IgD-negative memory B cell (primary cell): ENCODE measurements around the gene ATAD1. TPM values are rescaled to one million over a fixed set of nuclear protein-coding genes. Genes with fewer than 3 reads are reported as not detected.
"Not testable (repeated sequence)": the region's sequence is repeated elsewhere in the genome, so short reads cannot be mapped to it uniquely, and the experiment has no call there.

Experiments used
- H3K27ac Mint-ChIP-seq, 3 donors: one replicate each; pipeline ENCODE4 v1.8.0; 2020 to 2022; ENCODE audit warnings: mild to moderate bottlenecking in 3 of 3, mixed read lengths in 3 of 3, moderate library complexity in 1 of 3
- H3K27me3 Mint-ChIP-seq: one replicate; pipeline ENCODE4 v1.8.0; 2021; ENCODE audit warnings: mixed read lengths
- H3K36me3 Mint-ChIP-seq: one replicate; pipeline ENCODE4 v1.8.0; 2020; ENCODE audit warnings: mild to moderate bottlenecking, mixed read lengths
- H3K4me1 Mint-ChIP-seq, 3 donors: one replicate each; pipeline ENCODE4 v1.8.0; 2020 to 2022; ENCODE audit warnings: mixed read lengths in 3 of 3, mild to moderate bottlenecking in 1 of 3
- H3K4me3 Mint-ChIP-seq, 4 donors: one replicate each; pipeline ENCODE4 v1.8.0; 2020 to 2022; ENCODE audit warnings: mild to moderate bottlenecking in 4 of 4, mixed read lengths in 4 of 4, moderate library complexity in 3 of 4
- H3K9me3 Mint-ChIP-seq, 3 donors: one replicate each; pipeline ENCODE4 v1.8.0; 2020 to 2021; ENCODE audit warnings: mixed read lengths in 3 of 3, mild to moderate bottlenecking in 1 of 3
- polyA plus RNA-seq: library from polyadenylated mRNA; unstranded; fragments of 300-500 nt; fragmentation: Illumina TruSeq; gene quantifications from one replicate; pipeline ENCODE4 v1.2.3, GENCODE V29; 2021

Gene ATAD1, protein sequence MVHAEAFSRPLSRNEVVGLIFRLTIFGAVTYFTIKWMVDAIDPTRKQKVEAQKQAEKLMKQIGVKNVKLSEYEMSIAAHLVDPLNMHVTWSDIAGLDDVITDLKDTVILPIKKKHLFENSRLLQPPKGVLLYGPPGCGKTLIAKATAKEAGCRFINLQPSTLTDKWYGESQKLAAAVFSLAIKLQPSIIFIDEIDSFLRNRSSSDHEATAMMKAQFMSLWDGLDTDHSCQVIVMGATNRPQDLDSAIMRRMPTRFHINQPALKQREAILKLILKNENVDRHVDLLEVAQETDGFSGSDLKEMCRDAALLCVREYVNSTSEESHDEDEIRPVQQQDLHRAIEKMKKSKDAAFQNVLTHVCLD
- polyA plus RNA-seq, result 31.9 TPM

DNA sequence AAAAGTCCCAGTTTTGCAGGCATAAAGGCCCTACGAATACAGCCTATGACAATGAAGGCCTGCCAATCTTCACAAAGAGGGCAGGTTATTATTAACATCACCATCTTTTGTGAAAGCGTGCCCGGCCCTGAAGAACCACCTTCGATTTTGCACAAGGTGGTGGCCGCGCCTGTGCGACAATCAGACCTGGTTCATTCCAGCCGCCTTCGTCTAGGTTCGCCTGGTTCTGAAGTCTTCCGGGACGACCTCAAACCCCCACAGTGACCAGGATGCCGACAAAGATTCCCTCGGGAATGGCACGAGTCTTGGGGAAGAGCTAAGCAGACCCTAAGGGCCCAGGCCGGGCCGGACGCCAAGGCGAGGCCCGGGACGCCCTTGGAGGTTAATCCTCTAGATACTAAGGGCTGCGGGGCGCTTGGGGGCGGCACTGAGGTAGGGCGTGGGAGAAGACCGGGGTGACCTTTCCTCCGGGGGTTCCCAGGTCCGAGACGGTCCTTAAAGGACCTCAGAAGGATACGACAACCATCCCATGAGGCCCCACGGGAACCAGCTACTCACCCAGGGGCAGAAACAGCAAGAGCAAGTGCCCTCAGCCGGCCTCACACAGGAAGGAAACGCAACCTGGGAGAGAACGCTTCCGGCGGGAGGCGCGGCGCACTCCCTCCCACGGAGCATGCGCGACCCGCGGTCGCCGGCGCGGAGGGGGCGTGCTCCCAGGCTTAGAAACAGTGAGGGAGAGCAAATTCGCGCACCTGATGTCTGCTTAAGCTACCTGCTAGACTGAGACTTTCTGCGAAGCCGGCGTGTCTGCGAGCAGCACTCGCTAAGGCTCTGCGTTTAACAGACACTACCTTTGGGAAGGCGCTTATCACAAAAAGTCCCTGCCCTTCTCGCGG, at the start of gene ATAD1:
Gene ATAD1 (minus strand): TSS at position 618 of the 896 bp plus-strand sequence. CDS start 3,627 bp downstream, outside the sequence.
- Mint-ChIP-seq H3K27ac (peak within 1 kb of the TSS; percentile 97 to 100 (median 98)), H3K4me1 (peaks cover 25 to 32% (median 26%) of the 10 kb centered on the region in 3 donors)

DNA sequence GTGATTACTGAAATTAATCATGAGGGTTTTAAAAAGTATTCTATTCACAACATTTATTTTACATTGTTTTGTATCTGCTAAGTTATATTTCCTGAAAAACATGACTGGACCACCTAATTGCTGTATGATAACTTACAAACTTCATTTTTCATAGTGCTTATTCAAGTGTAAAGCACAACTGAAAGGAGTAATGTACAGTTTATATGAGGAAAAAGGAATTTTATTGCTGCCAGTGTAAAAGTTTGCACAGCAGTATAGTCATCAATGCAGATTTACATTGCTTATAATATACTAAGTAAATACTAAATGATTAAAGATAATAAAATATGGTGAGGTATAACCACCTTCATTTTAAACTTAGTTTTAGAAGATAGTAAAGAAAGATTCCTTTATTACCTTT, 49.4 kb upstream of the ATAD1 start:
- Mint-ChIP-seq H3K27ac (peak overlapping the region in 1 of 3 donors; percentile 89), H3K4me3 (peak overlapping the region; percentile 95 to 98 (median 96)), H3K27me3 (no peaks in the 10 kb centered on the region), H3K4me1 (peaks cover 41 to 49% (median 43%) of the 10 kb centered on the region in 3 donors), H3K9me3 (no peaks in the 10 kb centered on the region), H3K36me3 (peaks cover 1% of the 10 kb centered on the region)

More for the DNA sequence above, at the start of gene ATAD1:
- Mint-ChIP-seq H3K36me3 (peaks cover 9% of the 10 kb centered on the region), H3K27me3 (no peaks in the 10 kb centered on the region), H3K4me3 (peak within 1 kb of the TSS; percentile 95 to 99 (median 97)), H3K9me3 (no peaks in the 10 kb centered on the region)

DNA sequence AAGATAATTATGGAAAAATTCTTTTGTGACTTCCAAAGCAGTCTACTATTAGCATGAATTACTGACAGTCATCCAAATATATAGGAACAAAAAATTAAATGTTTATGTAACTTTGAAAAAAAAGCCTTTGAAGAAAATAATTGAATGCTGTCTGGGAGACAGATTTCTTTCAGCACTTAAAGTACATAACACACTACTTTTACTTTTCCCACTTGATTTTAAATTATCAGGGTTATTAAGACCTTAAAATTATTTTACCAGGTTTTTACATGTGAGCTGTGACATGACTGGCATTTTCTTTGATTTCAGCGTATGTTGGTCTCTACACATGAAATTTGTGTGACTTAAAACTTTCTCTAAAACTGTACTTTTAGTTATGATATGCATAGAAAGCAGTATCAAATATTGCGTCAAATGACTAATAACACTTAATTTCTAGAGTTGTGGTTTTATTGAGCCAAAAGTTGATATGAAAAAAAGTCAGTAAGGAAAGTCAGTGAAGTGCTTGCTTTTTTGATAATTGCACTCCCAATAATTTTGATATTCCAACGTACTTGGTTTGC, 48.5 kb upstream of the ATAD1 start:
- Mint-ChIP-seq H3K4me1 (peaks cover 42 to 50% (median 43%) of the 10 kb centered on the region in 3 donors), H3K36me3 (no peaks in the 10 kb centered on the region), H3K27ac (peak overlapping the region in 2 of 3 donors; percentile 52 to 89), H3K27me3 (no peaks in the 10 kb centered on the region), H3K4me3 (peak overlapping the region; percentile 95 to 98 (median 96)), H3K9me3 (no peaks in the 10 kb centered on the region)

DNA sequence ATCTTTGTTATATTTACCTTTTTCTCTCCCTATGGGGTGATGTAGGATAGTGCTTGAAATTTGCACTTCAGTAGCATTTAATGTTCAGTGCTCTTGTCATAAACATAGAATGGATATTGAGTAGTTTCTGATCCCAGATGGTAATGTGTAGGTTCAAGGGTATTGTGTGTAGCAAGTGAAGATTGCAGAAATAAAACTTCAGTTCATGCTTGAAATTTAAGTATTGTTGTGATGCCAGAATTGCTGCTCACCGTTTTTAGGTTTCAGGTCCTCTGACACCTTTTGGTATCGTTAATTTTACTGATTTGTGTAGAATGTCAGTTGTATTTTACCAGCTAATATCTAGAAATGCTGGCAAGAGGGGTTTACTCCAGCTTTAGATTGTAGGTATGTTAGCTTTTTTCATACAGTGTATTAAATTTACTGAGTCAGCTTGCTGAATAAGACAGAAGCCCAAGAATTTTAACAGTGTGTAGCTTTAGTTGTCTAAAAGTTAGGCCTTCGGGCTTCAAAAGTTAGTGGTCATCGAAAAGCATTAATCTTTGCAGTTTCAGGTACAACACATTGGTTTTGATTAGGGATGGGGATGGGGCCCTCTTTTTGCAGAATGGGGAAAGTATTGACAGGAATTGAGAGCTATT, 47.3 kb upstream of the ATAD1 start:
- Mint-ChIP-seq H3K36me3 (no peaks in the 10 kb centered on the region), H3K4me1 (peaks cover 40 to 52% (median 46%) of the 10 kb centered on the region in 3 donors), H3K4me3 (peak overlapping the region; percentile 95 to 98 (median 96)), H3K27me3 (no peaks in the 10 kb centered on the region), H3K9me3 (no peaks in the 10 kb centered on the region), H3K27ac (peak overlapping the region; percentile 3 to 89 (median 73))

DNA sequence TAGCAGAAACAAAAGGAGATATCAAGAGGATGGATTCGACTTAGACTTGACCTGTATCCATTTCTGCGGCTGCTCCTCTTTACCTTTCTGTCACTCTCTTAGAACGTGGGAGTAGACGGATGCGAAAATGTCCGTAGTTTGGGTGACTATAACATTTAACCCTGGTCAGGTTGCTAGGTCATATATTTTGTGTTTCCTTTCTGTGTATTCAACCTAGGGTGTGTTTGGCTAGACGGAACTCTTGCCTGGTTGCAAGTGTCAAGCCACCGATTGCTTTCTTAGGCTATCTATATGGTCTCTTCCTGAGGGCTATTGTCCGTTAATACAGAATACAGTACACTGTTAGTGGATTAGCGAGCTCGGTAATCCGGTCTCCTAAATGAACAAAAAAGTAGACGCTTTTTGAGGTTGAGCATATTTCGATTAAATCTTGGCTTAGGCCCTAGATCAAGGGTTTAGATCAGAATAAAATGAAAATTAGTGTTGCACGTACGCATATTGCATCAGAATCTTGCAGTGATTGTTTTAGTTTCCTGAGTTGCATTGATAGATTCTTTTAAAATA, 46.6 kb upstream of the ATAD1 start:
- no peaks in the 10 kb centered on the region for H3K36me3 Mint-ChIP-seq
- peak overlapping the region; percentile 73 to 89 (median 88) for H3K27ac Mint-ChIP-seq
- peak overlapping the region; percentile 95 to 98 (median 96) for H3K4me3 Mint-ChIP-seq

DNA sequence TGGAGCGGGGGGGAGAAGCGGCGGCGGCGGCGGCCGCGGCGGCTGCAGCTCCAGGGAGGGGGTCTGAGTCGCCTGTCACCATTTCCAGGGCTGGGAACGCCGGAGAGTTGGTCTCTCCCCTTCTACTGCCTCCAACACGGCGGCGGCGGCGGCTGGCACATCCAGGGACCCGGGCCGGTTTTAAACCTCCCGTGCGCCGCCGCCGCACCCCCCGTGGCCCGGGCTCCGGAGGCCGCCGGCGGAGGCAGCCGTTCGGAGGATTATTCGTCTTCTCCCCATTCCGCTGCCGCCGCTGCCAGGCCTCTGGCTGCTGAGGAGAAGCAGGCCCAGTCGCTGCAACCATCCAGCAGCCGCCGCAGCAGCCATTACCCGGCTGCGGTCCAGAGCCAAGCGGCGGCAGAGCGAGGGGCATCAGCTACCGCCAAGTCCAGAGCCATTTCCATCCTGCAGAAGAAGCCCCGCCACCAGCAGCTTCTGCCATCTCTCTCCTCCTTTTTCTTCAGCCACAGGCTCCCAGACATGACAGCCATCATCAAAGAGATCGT, 46.0 kb upstream of the ATAD1 start:
- H3K27me3 Mint-ChIP-seq, H3K9me3 Mint-ChIP-seq, H3K36me3 Mint-ChIP-seq: not testable (repeated sequence)
- Mint-ChIP-seq H3K4me1 (peaks cover 38 to 48% (median 41%) of the 10 kb centered on the region in 3 donors), H3K4me3 (peak overlapping the region; percentile 95 to 98 (median 96)), H3K27ac (peak overlapping the region; percentile 73 to 89 (median 88))

More for the DNA sequence above, 46.6 kb upstream of the ATAD1 start:
- Mint-ChIP-seq H3K4me1 (peaks cover 38 to 51% (median 44%) of the 10 kb centered on the region in 3 donors), H3K9me3 (no peaks in the 10 kb centered on the region), H3K27me3 (no peaks in the 10 kb centered on the region)

DNA sequence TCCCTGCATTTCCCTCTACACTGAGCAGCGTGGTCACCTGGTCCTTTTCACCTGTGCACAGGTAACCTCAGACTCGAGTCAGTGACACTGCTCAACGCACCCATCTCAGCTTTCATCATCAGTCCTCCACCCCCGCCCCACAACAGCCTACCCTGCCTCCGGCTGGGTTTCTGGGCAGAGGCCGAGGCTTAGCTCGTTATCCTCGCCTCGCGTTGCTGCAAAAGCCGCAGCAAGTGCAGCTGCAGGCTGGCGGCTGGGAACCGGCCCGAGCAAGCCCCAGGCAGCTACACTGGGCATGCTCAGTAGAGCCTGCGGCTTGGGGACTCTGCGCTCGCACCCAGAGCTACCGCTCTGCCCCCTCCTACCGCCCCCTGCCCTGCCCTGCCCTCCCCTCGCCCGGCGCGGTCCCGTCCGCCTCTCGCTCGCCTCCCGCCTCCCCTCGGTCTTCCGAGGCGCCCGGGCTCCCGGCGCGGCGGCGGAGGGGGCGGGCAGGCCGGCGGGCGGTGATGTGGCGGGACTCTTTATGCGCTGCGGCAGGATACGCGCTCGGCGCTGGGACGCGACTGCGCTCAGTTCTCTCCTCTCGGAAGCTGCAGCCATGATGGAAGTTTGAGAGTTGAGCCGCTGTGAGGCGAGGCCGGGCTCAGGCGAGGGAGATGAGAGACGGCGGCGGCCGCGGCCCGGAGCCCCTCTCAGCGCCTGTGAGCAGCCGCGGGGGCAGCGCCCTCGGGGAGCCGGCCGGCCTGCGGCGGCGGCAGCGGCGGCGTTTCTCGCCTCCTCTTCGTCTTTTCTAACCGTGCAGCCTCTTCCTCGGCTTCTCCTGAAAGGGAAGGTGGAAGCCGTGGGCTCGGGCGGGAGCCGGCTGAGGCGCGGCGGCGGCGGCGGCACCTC, 45.3 kb upstream of the ATAD1 start, which contains the start of the genes KLLN and PTEN:
Gene KLLN (minus strand): TSS at position 481 of the 891 bp plus-strand sequence. CDS start 1,046 bp downstream, outside the sequence.
Gene PTEN (plus strand): TSS at position 573 of the 891 bp plus-strand sequence. CDS start 845 bp downstream, outside the sequence.
- peak within 1 kb of the TSS; percentile 92 to 99 (median 95) for H3K27ac Mint-ChIP-seq
- peaks cover 31 to 41% (median 34%) of the 10 kb centered on the region in 3 donors for H3K4me1 Mint-ChIP-seq
- H3K4me3 Mint-ChIP-seq, result peak within 1 kb of the TSS; percentile 95 to 98 (median 98)
- H3K36me3 Mint-ChIP-seq, result no peaks in the 10 kb centered on the region
- no peaks in the 10 kb centered on the region for H3K9me3 Mint-ChIP-seq
- no peaks in the 10 kb centered on the region for H3K27me3 Mint-ChIP-seq

DNA sequence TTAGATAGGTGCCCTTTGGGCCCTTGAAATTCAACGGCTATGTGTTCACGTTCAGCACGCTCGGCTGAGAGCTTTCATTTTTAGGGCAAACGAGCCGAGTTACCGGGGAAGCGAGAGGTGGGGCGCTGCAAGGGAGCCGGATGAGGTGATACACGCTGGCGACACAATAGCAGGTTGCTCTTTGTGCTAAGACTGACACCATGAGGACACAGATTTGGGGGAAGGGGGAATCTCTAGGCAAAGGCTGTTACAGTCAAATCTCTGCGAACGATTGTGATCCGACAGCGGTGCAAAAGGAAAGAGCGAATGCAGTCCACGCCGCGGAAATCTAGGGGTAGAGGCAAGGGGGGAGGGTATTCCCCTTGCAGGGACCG, 44.6 kb upstream of the ATAD1 start:
- Mint-ChIP-seq H3K4me1 (peaks cover 29 to 35% (median 32%) of the 10 kb centered on the region in 3 donors), H3K27ac (peak overlapping the region; percentile 92 to 99 (median 95))

DNA sequence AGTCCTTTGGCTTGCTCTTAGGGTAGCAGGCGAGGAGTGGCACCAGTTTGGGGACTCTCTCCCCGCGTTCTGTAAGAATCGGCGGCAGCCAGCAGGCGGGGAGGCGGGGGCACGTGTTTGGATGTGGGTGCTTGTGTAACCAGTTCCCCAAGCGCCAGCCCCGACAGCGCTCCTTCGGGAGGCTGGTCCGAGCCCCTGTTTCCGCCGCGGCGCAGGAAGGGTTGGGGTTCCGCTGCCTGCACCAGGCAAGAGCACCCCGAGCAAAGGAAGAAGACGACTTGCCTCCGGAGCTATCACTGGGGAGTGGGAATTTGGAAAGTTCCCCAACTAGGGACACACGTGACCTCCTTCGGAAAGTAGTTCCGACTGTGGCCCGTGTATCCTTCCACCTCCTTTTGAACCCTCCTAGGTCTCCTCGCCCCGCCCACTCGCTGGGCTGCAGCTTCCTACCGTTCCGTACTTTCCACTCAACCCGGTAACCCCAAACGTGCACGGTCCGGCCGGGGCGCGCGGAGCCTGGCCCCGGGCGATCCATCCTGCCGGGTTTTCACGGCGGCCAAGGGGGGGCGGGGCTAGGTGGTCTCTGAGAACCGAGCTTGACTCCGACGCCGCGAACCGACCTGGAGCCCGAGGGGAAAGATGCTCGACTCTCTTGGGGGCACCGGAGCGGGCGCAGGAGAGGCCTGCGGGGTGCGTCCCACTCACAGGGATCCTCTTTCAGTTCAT, 44.1 kb upstream of the ATAD1 start:
- peaks cover 24 to 31% (median 28%) of the 10 kb centered on the region in 3 donors for H3K4me1 Mint-ChIP-seq
- H3K36me3 Mint-ChIP-seq, result no peaks in the 10 kb centered on the region
- H3K27me3 Mint-ChIP-seq, result no peaks in the 10 kb centered on the region
- H3K27ac Mint-ChIP-seq, result peak overlapping the region; percentile 92 to 99 (median 95)
- peak overlapping the region; percentile 95 to 98 (median 96) for H3K4me3 Mint-ChIP-seq
- no peaks in the 10 kb centered on the region for H3K9me3 Mint-ChIP-seq

More for the DNA sequence above, 44.6 kb upstream of the ATAD1 start:
- Mint-ChIP-seq H3K36me3 (no peaks in the 10 kb centered on the region), H3K27me3 (no peaks in the 10 kb centered on the region), H3K4me3 (peak overlapping the region; percentile 95 to 98 (median 96)), H3K9me3 (no peaks in the 10 kb centered on the region)

DNA sequence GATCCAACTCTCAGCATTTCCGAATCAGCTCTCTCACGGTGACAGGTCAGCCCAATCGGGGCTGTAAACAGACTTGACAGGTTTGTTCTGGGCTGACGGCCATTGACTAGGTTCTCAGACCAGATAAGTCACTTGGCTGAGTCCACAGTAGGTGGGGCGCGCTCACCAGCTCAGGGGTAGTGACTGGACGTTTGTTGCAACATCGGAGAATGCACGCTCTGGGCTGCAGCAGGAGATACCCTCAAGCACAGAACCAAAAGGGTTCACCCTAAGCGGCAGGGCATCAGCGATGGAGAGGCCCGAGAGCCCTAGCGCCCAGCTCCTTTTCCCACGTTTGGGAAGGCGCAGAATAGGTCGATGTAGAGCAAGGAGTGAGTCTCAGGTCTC, 43.5 kb upstream of the ATAD1 start:
- H3K36me3 Mint-ChIP-seq, result no peaks in the 10 kb centered on the region
- peaks cover 20 to 27% (median 25%) of the 10 kb centered on the region in 3 donors for H3K4me1 Mint-ChIP-seq
- peak overlapping the region; percentile 95 to 98 (median 96) for H3K4me3 Mint-ChIP-seq
- no peaks in the 10 kb centered on the region for H3K9me3 Mint-ChIP-seq
- H3K27me3 Mint-ChIP-seq, result no peaks in the 10 kb centered on the region
- peak overlapping the region; percentile 92 to 99 (median 95) for H3K27ac Mint-ChIP-seq

DNA sequence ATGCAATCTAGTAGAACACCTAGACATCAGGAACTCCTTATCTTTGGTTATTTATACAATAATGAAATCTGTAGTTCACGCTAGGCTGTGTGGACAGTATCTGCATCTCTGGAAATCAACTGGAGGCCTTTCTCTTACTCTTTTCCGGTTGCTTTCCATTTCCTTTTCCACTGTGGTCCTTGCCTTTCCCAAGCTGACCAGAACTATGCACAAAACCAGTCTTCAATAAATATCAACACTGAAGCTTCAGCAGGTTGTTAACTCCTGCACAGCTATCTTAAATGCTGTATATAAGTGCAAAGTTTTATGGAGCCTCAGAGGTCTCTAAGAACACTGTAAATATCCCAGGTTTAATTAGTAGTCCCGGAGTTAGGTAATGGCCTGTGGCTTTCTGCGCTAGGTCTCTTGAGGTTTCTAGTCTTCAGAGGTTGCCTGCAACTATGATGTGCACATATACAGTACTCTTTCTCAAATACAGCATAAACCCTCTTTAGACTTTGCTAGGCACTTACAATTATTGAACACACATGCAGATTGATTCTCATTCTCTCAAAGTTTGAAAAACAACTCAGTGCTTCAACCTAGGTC, 42.9 kb upstream of the ATAD1 start:
- Mint-ChIP-seq H3K9me3 (no peaks in the 10 kb centered on the region), H3K36me3 (no peaks in the 10 kb centered on the region), H3K4me1 (peaks cover 19 to 26% (median 23%) of the 10 kb centered on the region in 3 donors)

More for the DNA sequence above, 42.9 kb upstream of the ATAD1 start:
- Mint-ChIP-seq H3K4me3 (peak overlapping the region; percentile 95 to 98 (median 96)), H3K27me3 (no peaks in the 10 kb centered on the region), H3K27ac (peak overlapping the region; percentile 92 to 99 (median 95))
